Adipose tissue (tissue), 3 donors: ENCODE results near the gene C6orf52. TPM values are rescaled to one million over a fixed set of nuclear protein-coding genes. Genes with fewer than 3 reads are reported as not detected.
"Not testable (repeated sequence)": the region's sequence is repeated elsewhere in the genome, so short reads cannot be mapped to it uniquely, and the experiment has no call there.

Source experiments
- H3K27ac ChIP-seq: one replicate; pipeline ENCODE4 v1.5.1; 2013; ENCODE audit warnings: low read depth, low read length
- WGBS, 3 donors: extraction: QIAGEN DNeasy Blood & Tissue Kit; methylation state at CpG; one replicate each; pipeline ENCODE4 v1.1.7; 2013; 5-methylcytosine and 5-hydroxymethylcytosine counted together
- polyA plus RNA-seq, 3 donors: library from polyadenylated mRNA; stranded (reverse); fragments of 200-250 nt; gene quantifications; one replicate each; pipeline ENCODE4 v1.2.3, GENCODE V29; 2013
- donor health status: healthy with polysubstance abuse.
- donor health status: Bipolar disorder and iron deficiency.
- donor health status: healthy.

C6orf52 gene
- polyA plus RNA-seq, 3 donors: 0.65 to 2.5 (median 1.9) TPM

- 90 to 93% (median 91%) methylated on average over 8 of the region's 8 CpGs for WGBS, 3 donors
- no peak overlapping the region for H3K27ac ChIP-seq
Measured at GRCh38 chr6:10662207-10662606, 32.2 kb downstream of the C6orf52 start.

GRCh38 chr6:10660431-10661191 is 33.8 kb downstream of the C6orf52 start:
- WGBS, 3 donors: 88 to 93% (median 92%) methylated on average over 11 of the region's 11 CpGs
- H3K27ac ChIP-seq: not testable (repeated sequence)

- WGBS, 3 donors: 78 to 87% (median 79%) methylated on average over 35 to 48 of the region's 48 CpGs
- no peak overlapping the region for H3K27ac ChIP-seq
Measured at GRCh38 chr6:10659699-10660348, 34.6 kb downstream of the C6orf52 start.

DNA sequence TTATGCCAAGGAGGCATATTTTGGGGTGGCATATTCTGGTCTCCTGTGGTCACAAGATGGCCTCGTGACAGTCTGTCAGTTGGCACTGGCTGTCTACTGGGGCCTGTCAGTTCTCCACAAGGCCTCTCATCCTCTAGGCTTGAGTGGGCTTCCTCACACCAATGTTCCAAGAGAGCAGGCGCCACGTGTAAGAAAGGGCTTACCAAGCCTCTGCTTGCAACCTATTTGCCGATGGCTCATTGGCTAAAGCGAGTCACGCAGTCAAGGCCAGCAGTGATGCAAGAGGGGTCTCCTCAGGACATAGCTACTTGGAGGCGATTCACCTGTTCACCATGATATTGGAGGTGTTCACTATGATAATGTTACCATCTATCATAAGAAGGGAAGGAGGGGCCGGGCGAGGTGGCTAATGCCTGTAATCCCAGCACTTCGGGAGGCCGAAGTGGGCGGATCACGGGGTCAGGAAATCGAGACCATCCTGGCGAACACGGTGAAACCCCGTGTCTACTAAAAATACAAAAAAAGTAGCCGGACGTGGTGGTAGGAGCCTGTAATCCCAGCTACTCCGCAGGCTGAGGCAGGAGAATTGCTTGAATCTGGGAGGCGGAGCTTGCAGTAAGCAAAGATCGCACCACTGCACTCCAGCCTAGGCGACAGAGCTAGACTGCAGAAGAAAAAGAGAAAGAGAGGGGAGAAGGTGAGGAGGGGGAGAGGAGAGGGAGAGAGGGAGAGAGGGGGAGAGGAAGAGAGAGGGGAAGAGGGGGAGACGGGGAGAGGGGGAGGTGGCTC is 35.3 kb downstream of the C6orf52 start:
- H3K27ac ChIP-seq: no peak overlapping the region
- 82 to 90% (median 86%) methylated on average over 23 to 24 of the region's 24 CpGs for WGBS, 3 donors

GRCh38 chr6:10655508-10656055 is 38.8 kb downstream of the C6orf52 start:
- no peak overlapping the region for H3K27ac ChIP-seq
- 46 to 79% (median 61%) methylated on average over 12 of the region's 12 CpGs for WGBS, 3 donors

GRCh38 chr6:10644225-10644624 is 50.2 kb downstream of the C6orf52 start:
- WGBS, 3 donors: 100% methylated on average over 1 of the region's 1 CpG
- H3K27ac ChIP-seq: no peak overlapping the region

DNA sequence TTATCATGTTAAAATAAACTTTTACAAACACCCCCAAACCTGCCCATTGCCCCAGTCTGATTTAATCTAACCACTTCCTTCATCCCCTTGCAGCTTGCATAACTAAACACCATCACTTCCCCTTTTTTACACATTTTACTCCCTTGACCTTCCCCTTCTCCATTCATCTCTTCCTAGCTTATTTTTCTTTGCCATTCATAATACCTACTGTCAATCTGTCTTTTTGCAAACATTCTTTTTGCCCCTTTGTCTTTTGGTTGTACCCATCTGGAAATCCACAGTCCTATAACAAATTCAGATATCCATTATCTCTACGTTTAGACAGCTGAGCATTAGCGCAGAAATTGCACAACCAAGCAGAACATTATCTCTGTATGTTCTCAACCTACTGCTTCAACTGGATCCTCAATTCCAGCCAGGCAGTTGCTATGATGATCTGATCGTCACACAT is 51.2 kb downstream of the C6orf52 start:
- WGBS, 3 donors: 31 to 62% (median 61%) methylated on average over 3 of the region's 3 CpGs
- H3K27ac ChIP-seq: no peak overlapping the region

GRCh38 chr6:10641528-10641927 is 52.9 kb downstream of the C6orf52 start:
- H3K27ac ChIP-seq: no peak overlapping the region
- WGBS, 3 donors: 77 to 94% (median 87%) methylated on average over 3 of the region's 3 CpGs

DNA sequence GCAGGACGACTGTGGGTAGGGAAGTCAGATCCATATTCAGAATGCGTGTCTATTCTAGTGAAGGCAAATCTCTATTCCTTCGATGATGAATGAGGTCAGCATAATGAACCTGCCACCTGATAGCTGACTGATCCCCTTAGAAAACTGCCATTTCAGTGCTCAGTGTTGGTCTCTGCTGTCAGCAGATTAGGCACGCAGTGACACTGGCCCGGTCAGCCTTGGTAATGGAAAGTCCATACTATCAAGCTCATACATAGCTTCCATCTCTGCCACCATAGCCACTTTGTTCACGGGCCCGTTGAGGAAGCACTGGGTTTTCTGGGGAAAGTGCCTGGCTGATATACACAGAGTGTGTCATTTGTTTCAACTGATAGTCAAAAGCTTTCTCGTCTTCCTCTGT is 54.0 kb downstream of the C6orf52 start:
- no peak overlapping the region for H3K27ac ChIP-seq
- WGBS, 3 donors: 94 to 95% (median 94%) methylated on average over 8 of the region's 8 CpGs

- no peak overlapping the region for H3K27ac ChIP-seq
- 78 to 87% (median 83%) methylated on average over 1 of the region's 1 CpG for WGBS, 3 donors
Measured at GRCh38 chr6:10633216-10633615, 61.2 kb downstream of the C6orf52 start.

GRCh38 chr6:10630178-10630577 is 64.2 kb downstream of the C6orf52 start:
- 91 to 100% (median 100%) methylated on average over 1 of the region's 1 CpG for WGBS, 3 donors
- no peak overlapping the region for H3K27ac ChIP-seq

DNA sequence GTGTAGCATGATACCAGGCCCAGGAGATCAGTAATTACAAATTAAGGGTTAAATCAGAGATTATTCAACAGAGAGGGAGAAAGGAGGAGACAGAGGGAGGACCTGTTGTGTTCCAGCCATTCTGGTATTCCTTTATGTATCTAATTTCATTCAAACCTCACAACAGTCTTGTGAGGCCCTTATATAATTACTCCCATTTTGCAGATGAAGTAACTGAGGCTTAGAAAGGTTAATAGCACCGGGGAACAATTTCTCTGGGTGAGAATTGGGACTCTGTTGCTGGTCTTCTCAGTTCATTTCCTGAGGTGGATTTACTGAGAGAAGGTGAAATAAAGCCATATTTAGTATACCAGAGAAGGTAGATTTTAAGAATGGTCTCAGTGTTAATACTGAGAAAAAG is 66.6 kb downstream of the C6orf52 start:
- H3K27ac ChIP-seq: no peak overlapping the region
- 95 to 100% (median 100%) methylated on average over 1 of the region's 1 CpG for WGBS, 3 donors

- no peak overlapping the region for H3K27ac ChIP-seq
- WGBS, 3 donors: 68 to 88% (median 78%) methylated on average over 9 of the region's 9 CpGs
Measured at GRCh38 chr6:10626154-10626741, 68.2 kb downstream of the C6orf52 start.

DNA sequence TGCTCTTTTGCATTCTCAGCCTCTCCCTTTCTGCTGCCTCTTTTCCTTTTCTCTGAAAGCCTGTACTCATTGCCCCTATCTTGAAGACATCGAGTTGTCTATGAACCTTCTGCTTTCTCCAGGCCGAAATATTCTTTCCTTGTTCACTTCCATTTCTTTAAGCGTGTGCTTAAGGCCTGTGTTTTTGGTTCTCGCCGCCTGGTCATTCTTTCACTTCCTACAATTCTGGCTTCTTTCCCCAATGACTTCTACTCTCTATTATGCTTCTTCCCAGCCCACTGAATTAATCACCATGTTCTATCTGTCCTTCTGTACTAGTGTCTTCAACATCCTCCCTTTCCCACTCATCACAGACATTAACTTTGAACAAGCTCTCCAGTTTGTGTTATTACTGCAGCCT is 69.6 kb downstream of the C6orf52 start:
- 85 to 93% (median 87%) methylated on average over 5 of the region's 5 CpGs for WGBS, 3 donors
- no peak overlapping the region for H3K27ac ChIP-seq

DNA sequence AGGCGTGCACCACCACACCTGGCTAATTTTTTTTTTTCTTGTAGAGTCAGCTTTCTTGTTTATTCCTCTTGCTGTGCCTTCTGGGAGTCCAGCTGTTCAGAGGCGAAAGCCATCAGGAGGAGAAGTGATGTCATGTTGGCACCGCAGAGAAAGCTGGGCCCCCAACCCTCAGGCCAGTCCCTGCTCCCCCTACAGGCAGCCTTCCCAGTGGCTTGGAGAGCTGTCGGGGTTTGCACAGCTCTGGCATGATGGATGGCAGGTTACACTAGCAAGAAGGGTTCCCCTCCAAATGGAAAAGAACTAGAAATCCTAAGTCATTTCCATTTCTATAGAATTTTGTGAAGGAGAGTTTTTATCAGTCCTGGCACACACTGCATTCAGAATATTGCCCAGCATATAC is 72.6 kb downstream of the C6orf52 start:
- H3K27ac ChIP-seq: no peak overlapping the region
- WGBS, 3 donors: 88 to 94% (median 94%) methylated on average over 4 of the region's 4 CpGs
